ENCODE measurements around the gene AGAP1.

AGAP1 gene

DNA sequence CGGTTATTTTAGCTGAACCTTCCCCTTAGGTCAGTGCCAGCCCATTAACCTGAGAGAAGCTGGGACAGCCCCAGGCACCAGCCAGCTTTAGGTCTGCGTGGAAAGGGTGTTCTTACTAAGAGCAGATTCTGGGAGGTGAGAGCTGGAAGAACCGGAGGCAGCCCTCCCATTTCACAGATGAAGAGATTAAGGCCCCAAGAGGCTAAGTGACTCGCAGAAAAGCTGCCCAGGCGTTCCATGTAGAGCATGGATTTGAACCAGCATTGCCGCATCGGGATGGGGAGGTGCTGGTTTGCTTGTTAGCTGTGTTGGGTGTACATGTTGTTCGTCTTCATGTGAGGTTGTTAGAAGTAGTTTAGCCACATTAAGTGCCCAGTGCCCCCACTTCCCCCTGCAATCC lies 203.2 kb downstream of the AGAP1 start:
- no peak for DNase-seq

DNA sequence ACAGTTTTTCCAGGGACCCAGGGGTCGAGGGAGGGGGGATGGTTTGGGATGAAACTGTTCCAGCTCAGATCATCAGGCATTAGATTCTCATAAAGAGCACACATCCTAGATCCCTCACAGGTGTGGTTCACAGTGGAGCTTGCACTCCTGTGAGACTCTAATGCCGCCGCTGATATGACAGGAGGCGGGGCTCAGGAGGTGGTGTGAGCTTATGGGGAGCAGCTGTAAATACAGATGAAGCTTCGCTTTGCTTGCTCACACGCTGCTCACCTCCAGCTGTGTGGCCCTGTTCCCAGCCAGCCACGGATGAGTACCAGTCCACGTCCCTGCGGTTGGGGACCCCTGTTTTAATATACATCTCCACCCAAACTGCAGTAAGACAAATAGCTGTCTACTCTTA lies 204.2 kb downstream of the AGAP1 start:
- no peak for DNase-seq

DNA sequence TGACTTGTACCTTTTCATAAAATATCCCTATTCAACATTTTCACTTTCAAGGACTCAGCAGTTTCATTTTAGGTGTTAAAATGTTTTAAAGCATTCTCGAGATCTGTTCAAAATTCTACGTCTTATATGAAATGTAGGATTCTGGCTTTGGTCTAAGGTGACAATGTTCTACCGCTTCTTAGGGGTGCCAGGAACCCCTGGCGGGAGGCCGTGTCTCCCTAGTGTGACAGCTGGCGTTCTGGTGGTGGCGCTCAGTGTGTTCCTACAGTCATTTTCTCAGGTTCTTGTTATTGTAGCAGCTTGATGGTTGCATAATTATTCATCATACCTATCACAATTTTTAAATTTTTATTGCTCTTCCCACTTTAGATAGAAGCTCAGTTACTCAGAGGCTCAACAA lies 204.6 kb downstream of the AGAP1 start:
- no peak for DNase-seq

DNA sequence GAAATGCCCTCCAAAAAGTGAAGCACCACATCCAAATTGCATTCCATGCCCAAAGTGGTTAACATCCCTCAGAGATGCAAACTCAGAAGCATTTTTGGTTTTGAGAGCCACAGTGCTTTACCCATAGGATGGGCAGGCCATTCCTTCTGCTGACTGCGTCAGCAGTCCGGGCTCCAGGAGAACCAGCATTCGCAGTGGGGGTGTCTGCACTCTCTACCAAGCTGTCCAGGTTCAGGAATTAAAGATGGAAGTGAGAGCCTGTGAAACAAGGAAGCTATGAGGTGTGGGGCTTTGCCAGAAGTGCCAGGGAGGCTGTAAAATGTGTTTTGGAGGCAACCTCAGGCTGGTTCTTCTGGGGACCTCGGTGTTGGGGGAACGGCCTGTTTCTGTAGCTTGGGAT lies 205.7 kb downstream of the AGAP1 start:
- no peak for DNase-seq

DNA sequence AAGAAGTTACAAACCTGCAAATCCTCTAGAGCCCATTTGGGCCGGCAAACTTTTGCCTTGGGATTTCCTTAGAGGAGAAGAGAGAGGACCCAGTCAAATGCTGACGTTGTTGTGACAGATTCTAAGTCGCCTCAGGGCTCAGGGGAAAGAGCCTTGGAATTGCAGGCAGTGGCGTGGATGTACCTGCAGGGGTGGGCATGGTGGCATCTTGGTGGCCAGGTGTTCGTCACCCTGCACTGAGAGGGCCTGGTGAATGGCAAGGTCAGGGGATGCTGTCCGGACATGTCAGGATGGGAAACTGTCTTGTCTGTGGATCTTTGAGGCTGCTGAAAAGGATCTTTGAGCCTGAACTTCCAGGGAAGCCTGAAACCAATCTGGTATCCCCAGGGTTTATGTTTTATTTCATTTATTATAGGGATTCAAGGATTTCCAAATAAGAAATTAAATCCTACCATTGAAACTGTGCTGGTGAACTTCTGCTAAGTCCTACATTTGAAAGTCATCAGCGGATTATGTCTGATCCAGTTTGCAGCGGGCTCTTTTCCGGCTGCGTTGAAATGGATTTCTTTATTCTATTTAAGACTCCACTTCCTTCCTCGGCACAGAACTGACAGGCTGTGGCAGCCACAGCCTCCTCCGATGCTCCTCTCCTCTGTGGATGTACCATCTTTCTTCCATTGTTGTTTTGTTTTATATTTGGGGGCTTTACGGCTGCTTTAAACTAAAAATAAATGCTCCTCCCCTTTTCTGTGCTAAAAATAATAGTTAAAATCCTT lies 207.6 kb downstream of the AGAP1 start:
- no peak for DNase-seq

DNA sequence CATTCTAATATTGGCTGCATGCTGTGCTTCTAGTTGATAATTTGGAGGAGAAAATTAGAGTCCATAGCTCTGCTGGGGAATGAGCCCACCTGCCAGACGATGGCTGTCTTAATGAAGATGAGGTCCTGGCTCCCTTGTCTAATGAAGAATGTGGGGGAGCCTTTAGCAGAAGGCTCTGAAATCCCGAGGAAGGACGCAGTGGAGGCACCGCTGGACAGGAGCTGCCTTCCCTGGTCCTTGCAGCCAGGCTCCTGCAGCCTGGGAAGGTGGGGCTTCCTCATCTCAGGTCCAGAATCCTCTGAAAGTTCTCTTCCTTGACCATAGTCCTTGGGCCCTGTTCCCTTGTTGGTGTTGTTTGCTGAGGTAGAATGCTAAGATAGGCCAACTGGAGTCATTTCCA lies 208.3 kb downstream of the AGAP1 start:
- DNase-seq, result no peak

DNA sequence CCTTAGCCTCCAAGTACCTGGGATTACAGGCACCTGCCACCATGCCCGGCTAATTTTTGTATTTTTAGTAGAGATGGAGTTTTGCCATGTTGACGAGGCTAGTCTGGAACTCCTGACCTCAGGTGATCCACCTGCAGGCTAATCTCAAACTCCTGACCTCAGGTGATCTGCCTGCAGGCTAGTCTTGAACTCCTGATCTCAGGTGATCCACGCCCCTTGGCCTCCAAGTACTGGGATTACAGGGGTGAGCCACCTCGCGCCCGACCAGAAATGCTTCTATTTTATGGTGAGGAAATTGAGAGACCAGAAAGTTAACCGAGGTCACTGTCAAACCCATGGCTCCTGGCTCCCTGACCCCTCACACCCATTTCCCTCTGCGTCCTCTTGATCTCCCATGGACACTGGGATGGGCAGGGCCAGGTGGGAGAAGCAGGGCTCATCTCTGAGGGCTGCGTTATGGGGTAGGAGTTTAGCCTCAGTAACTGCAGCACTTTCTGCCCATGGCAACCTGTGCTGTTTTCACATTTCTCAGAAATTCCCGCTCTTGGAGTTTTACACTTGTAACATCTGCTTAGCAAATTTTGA lies 210.0 kb downstream of the AGAP1 start:
- DNase-seq, result no peak

DNA sequence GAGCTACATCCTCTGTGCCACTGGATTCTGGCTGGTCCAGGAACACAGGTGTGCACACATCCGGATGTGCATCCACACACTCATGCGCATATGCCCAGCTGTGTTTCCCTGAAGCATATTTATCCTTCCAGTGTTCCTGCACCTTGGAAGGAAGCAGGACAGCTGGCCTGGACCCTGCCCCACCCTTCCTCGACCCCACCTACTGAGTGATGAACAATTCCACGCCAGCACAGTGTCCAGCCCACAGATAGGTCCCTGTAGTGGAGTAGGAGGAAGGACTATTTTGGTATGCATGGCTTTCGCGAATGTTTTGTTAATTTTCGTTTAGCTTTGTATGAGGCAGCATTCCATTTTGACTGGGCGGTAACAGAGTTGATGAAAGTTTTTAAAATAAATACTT lies 211.5 kb downstream of the AGAP1 start:
- DNase-seq, result no peak

DNA sequence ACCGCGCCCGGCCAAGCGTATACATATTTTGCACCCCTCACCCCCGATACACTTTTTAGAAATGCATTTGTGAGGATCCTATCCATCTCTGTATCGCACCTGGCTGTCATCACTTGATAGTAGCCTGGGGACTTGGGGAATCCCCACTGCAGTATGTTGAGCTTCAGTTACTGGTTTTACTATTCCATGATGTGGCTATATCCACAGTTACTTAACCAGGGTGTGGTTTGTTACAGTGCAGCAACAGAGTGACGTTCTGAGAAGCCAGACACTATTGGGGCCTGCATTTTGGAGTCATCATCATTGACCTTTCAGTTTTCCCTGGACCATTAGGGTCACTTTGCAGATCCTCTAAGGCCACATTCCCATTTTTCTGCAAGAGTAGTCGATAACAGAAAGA lies 212.7 kb downstream of the AGAP1 start:
- DNase-seq, result no peak

DNA sequence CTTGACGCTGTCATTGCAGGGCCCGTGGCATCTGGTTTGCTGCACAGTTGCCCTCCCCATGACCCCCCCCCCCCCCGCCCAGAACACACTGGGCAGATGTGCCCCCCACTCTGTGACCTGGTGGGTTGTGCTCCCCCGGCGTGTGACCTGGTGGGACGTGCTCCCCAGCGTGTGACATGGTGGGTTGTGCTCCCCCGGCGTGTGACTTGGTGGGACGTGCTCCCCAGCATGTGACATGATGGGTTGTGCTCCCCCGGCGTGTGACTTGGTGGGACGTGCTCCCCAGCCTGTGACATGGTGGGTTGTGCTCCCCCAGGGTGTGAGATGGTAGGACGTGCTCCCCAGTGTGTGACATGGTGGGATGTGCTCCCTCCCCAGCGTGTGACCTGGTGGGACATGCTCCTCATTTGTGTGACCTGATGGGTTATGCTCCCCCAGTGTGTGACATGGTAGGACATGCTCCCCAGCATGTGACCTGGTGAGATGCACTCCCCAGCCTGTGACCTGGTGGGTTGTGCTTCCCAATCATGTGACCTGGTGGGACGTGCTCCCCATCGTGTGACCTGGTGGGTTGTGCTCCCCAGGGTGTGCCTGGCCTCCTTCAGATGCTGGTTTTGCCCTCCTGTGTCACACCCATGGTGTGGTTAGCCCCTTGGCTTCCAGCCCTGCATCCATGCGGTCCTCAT lies 213.7 kb downstream of the AGAP1 start:
- DNase-seq, result no peak

DNA sequence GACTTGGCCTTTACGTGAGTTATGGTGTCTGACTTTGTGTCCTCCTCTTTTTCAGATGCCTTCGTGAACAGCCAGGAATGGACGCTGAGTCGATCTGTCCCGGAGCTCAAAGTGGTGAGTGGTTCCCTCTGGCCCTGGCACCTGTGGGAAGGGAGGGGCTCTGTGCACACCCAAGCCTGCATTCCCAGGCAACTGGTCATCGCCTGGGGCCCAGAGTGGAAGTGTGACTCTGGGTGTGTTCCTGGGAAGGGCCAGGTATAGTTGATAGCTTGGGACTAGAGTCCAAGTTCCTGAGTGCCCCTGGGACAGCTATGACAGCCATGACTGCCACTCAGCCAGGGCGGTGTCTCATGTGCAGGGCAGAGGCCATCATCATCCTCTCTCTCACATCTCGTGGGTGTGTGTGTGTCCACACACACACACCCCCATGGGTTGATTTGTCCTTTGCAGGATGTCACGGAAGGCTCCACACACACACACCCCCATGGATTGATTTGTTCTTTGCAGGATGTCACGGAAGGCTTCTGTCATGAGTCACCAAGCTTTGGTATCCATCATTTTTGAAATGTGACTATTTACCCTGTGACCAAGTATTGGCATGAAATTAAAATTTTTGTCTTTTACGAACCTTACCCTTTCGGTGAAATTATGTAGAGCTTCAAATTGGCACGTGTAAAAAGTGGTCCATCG lies 215.4 kb downstream of the AGAP1 start:
- DNase-seq, result peak; percentile 66

DNA sequence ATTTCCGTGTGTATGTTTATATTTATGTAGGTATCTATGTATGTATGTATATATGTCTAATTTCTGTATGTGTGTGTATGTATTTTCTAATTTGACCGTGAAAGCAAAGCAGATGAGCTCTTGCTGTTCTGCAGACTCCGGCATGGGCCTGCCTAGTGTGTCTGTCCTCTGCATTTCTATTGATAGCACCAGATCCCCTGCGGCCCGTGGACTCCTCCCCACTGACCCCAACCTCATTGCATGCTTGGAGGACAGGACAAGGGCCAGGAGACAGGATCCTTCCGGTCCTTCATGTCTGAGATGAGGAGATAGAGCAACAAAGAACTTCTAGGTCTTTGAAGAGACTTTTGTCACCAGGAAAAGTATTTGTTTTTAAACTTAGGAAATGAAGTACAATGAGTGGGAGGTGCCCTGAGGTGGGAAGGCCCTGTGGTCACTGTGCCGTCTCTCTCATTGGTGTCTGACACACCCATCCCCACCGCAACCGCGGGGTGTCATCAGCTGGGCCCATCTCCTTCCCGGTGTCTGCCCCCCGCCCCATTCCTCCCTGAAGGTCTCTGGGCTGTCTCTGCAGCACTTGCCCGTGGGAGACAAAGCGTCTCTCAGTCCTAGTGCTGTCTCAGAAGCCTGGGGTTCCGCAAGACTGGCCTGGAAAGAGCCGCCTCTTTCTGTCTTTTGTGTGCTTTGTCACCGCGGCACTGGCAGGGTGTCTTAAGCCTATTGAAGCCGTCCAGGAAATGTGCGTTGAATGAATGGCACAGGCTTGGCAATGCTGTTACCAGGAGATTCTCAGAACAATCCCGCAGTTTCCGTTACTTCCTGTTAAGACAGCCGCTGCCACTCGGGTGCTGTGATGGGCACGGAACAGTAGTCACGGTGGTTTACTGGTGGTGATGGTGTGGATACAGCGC lies 216.4 kb downstream of the AGAP1 start:
- no peak for DNase-seq

DNA sequence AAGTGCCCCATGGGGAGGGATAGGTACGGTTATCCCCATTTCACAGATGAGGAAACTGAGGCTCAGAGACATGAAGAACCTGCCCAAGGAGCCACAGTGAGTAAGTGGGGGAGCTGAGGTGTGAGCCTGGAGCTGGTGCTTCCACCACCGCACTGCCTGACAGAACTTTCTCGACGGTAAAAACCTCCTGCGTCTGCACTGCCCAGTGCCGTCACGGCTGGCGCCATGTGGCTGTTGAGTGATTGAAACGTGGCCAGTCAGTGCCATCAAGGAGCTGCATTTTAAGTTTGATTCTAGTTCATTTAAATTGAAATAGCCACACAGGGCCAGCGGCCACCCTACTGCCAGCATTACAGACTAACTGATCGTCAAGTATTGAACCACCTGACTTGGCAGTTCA lies 217.1 kb downstream of the AGAP1 start:
- DNase-seq, result no peak

DNA sequence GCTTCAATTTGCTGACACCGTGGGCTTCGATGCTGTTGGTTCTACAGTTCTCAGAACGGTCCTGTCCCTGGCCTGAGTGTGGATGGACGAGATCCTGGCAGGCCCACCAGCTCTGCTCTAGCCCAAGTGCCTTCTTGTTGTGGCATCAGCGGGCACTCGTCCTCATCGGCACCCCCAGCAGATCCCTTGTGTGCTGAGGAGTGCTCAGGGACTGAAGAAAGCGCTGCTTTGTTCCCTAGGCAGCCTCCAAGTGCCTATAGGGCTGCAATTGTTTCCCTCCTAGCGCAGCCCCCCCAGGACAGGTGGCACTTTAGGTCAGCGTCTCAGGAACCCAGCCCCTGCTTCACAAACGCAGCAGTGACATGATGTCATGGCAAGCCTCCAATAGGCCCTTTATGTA lies 217.7 kb downstream of the AGAP1 start:
- DNase-seq, result no peak

DNA sequence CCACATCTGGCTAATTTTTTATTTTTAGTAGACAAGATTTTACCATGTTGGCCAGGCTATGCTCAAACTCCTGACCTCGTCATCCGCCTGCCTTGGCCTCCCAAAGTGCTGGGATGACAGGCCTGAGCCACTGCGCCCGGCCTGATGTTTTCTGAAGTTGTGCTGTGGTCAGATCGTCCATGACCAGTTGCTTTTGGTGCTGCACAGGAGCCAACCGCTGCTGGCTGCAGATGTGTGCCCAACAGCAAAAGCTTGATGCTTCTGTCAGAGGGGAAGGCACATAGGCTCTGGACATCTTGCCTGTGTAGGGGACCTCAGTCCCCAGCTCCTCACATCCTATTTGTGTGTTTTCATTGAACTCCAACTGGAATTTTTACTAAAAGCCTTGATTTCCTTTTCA lies 218.3 kb downstream of the AGAP1 start:
- no peak for DNase-seq

DNA sequence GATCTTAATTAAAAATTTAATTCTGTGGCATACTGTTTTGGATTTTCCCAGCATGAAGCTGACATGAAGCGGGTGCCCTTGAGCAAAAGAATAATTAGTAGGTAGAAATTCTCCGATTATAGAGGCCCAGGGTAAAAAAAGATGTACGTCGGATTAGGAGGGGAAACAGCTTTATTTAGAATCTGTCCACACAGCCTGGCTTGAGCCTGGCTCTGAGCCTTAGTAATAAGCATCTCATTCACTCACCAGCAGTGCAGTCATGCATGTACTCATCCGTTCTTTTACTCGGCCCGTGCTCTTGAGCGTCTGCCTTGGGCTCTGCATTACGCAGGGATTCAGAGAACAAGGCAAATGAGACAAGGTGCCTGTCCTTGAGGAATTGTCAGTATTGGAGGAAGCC lies 219.3 kb downstream of the AGAP1 start:
- DNase-seq, result no peak

DNA sequence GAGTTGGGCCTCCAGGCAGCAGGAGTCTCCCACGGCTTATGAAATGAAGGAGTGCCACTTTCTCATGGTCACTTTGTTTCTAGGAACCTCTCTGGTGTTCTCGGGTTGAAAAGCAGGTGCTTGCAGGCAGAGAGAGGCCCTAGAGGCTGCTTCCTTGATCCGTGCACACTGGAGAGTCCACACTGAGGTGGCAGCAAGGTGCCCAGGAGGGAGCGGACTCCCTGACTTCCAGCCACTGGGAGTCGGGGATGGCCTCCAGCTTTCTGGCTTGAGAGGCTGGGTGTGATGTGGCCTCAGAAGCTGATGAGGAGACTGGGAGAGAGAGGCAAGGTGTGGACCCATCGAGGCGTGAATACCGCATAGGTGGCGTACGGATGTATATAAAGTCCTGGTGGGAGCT lies 221.8 kb downstream of the AGAP1 start:
- no peak for DNase-seq

DNA sequence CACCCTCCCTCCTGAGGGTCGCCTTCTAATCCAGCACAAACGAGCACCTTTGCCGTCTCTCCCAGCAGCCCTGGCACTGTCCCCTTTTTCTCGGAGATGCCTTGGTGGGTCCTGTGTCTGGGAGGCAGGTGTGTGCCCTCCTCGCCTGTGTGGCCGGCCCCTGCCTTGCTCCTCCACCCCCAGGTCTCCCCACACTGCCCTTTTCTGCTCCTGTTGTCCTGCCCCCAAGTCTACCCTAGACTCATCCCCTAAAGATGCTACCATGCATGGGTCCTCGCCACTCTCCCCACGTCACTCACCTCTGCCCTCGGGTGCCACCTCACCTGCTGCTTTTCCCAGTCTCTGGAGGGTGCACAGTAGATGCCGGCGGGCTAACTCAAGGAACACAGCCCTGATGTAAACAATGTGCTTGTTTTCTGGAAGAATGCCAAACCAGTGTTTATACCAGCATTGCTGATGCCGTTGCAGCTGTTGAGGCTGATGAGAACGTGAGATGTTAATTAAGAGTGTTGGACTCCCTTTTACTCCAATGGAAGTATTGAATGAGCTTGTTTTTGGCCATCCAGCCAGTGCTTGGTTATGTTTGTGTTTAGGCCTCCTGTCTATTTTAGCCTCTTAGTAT lies 223.1 kb downstream of the AGAP1 start:
- DNase-seq, result no peak

DNA sequence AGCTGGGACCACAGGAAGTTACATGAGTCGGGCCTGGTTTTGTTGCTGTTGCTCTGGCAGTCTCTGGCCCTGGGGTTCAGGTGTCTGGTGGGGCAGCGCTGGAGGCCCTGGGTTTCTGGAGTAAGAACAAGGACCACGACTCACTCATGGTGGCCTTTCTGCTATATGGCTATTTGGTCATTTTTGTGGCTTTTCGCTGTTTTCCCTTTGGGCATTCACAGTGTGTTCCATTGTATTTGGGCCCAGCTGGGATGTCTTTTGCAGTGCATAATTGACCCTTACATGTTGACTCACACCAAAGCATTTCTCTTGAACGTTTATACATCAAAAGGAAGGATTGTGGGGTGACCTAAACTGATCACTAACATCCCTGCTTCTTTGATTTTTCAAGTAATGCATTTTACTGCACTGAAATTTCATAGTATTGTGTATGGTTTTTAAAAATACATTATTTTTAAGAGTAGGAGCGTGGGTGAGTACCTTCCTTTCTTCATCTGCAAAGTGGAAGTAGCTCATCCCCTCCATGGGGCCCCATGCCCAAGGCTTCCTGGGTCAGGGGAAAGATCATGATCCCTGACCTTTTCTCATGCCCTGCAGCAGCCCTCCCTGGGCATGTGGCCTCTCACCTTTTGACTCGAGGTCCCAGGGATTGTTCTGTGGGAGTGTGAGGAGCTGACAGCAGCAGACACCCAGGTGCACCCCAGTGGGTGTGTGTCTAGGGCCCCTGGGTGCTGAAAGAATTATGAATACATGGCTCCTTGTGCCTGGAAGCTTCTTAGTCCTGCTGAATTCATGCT lies 225.5 kb downstream of the AGAP1 start:
- DNase-seq, result peak; percentile 30

DNA sequence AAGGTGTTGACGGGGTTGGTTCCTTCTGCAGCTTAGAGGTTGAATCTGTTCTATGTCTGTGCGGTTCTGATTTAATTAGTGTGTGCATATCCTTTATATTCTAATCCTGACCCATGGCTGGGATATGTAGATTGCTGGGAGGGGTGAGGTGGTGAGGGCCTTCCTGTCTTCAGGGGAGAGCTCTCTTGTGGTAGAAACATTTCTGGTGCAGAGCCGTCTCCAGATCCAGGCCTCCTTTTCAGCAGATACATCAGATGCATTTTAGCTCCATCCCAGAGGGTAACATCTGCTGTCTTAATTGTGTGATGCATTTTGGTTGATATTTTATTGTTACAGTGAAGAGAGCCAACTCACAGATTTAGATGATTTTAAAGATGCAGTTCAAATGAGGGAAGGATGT lies 227.8 kb downstream of the AGAP1 start:
- no peak for DNase-seq

DNA sequence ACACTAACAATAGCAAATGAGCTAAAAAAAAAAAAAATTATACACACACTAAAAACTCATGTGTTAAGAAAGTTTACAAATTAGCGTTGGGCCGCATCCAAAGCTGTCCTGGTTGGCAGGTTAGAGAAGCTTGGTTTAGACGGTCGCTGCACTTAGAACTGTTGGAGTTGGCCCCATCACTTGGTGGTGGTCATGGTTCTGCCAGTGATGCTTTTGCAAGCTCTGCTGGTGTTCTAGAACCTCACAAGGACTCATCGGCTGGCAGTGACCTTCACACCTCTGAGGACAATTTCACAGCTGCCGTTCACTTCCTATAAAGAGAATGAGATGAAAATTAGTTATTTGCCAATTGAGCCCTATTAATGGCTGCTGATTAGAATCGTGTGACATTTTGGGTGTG lies 229.0 kb downstream of the AGAP1 start:
- no peak for DNase-seq

Data from EL (cell line).